ENCODE measurements around the gene TTC28.
"Not testable (repeated sequence)": the region's sequence is repeated elsewhere in the genome, so short reads cannot be mapped to it uniquely, and the experiment has no call there.

Gene TTC28

GRCh38 chr22:28241656-28242290 is 437.9 kb downstream of the TTC28 start:
- H3K4me3 ChIP-seq (ENCODE audit: low read depth, low read length), result no peak overlapping the region

GRCh38 chr22:28239941-28240340 is 439.7 kb downstream of the TTC28 start:
- H3K4me3 ChIP-seq (ENCODE audit: low read depth, low read length), result no peak overlapping the region

GRCh38 chr22:28237783-28238182 is 441.9 kb downstream of the TTC28 start:
- H3K4me3 ChIP-seq (ENCODE audit: low read depth, low read length), result no peak overlapping the region

- H3K4me3 ChIP-seq (ENCODE audit: low read depth, low read length), result no peak overlapping the region
Measured at GRCh38 chr22:28237112-28237511, 442.5 kb downstream of the TTC28 start.

- no peak overlapping the region for H3K4me3 ChIP-seq (ENCODE audit: low read depth, low read length)
Measured at GRCh38 chr22:28232204-28232603, 447.4 kb downstream of the TTC28 start.

GRCh38 chr22:28231441-28231840 is 448.2 kb downstream of the TTC28 start:
- no peak overlapping the region for H3K4me3 ChIP-seq (ENCODE audit: low read depth, low read length)

- H3K4me3 ChIP-seq (ENCODE audit: low read depth, low read length), result no peak overlapping the region
Measured at GRCh38 chr22:28230671-28231070, 449.0 kb downstream of the TTC28 start.

GRCh38 chr22:28229566-28230485 is 449.8 kb downstream of the TTC28 start:
- no peak overlapping the region for H3K4me3 ChIP-seq (ENCODE audit: low read depth, low read length)

GRCh38 chr22:28223826-28224225 is 455.8 kb downstream of the TTC28 start:
- H3K4me3 ChIP-seq (ENCODE audit: low read depth, low read length), result no peak overlapping the region

- no peak overlapping the region for H3K4me3 ChIP-seq (ENCODE audit: low read depth, low read length)
Measured at GRCh38 chr22:28222976-28223745, 456.5 kb downstream of the TTC28 start.

- H3K4me3 ChIP-seq (ENCODE audit: low read depth, low read length), result no peak overlapping the region
Measured at GRCh38 chr22:28222571-28222970, 457.1 kb downstream of the TTC28 start.

- H3K4me3 ChIP-seq (ENCODE audit: low read depth, low read length), result no peak overlapping the region
Measured at GRCh38 chr22:28222052-28222451, 457.6 kb downstream of the TTC28 start.

GRCh38 chr22:28220626-28221363 is 458.8 kb downstream of the TTC28 start:
- no peak overlapping the region for H3K4me3 ChIP-seq (ENCODE audit: low read depth, low read length)

- H3K4me3 ChIP-seq (ENCODE audit: low read depth, low read length), result no peak overlapping the region
Measured at GRCh38 chr22:28217277-28217676, 462.4 kb downstream of the TTC28 start.

GRCh38 chr22:28214750-28215149 is 464.9 kb downstream of the TTC28 start:
- H3K4me3 ChIP-seq (ENCODE audit: low read depth, low read length), result not testable (repeated sequence)

- not testable (repeated sequence) for H3K4me3 ChIP-seq (ENCODE audit: low read depth, low read length)
Measured at GRCh38 chr22:28209457-28209856, 470.2 kb downstream of the TTC28 start.

GRCh38 chr22:28208787-28209186 is 470.9 kb downstream of the TTC28 start:
- H3K4me3 ChIP-seq (ENCODE audit: low read depth, low read length), result no peak overlapping the region

- H3K4me3 ChIP-seq (ENCODE audit: low read depth, low read length), result no peak overlapping the region
Measured at GRCh38 chr22:28208036-28208435, 471.6 kb downstream of the TTC28 start.

- no peak overlapping the region for H3K4me3 ChIP-seq (ENCODE audit: low read depth, low read length)
Measured at GRCh38 chr22:28207281-28208030, 472.2 kb downstream of the TTC28 start.

- H3K4me3 ChIP-seq (ENCODE audit: low read depth, low read length), result no peak overlapping the region
Measured at GRCh38 chr22:28205926-28206325, 473.7 kb downstream of the TTC28 start.

All from iPS-11a (cell line).